Heart right ventricle (tissue), 16 donors: ENCODE measurements around the gene FGD1. TPM values are rescaled to one million over a fixed set of nuclear protein-coding genes. Genes with fewer than 3 reads are reported as not detected.

Experiments used
- ATAC-seq, 8 donors: fragments of 200-7000 bp; cut with Tn5 transposase; one replicate each; pipeline ENCODE4 v1.9.1; 2020; ENCODE audit warnings: mild to moderate bottlenecking in 8 of 8, moderate library complexity in 8 of 8, moderate number of reproducible peaks in 1 of 8
- DNase-seq, 2 donors: peaks; one replicate each; pipeline ENCODE4 v3.0.0-alpha.2; 2020
- H3K27ac ChIP-seq, 10 donors: fragments of 200-600 bp; sonication (generic) in 2 of 10; one replicate each; pipeline versions ENCODE4 v1.5.0 to v1.8.0; 2020 to 2022; ENCODE audit warnings: mild to moderate bottlenecking in 3 of 10
- H3K27me3 ChIP-seq, 7 donors: fragments of 200-600 bp; one replicate each; pipeline ENCODE4 v1.8.0; 2021 to 2022; ENCODE audit warnings: mild to moderate bottlenecking in 2 of 7
- H3K36me3 ChIP-seq, 9 donors: fragments of 200-600 bp; sonication (generic) in 1 of 9; one replicate each; pipeline versions ENCODE4 v1.5.0 to v1.8.0; 2020 to 2022; ENCODE audit warnings: mild to moderate bottlenecking in 2 of 9
- H3K4me1 ChIP-seq, 9 donors: fragments of 200-600 bp; sonication (generic) in 1 of 9; one replicate each; pipeline versions ENCODE4 v1.5.0 to v1.8.0; 2020 to 2022; ENCODE audit warnings: mild to moderate bottlenecking in 4 of 9
- H3K4me3 ChIP-seq, 10 donors: fragments of 200-600 bp; sonication (generic) in 2 of 10; one replicate each; pipeline versions ENCODE4 v1.5.0 to v1.8.0; 2020 to 2022; ENCODE audit warnings: mild to moderate bottlenecking in 7 of 10, moderate library complexity in 2 of 10
- H3K9me3 ChIP-seq, 11 donors: fragments of 200-600 bp in 10 of 11; sonication (generic) in 2 of 11; one replicate each; pipeline versions ENCODE4 v1.5.0 to v1.8.0; 2013 to 2022; ENCODE audit warnings: mild to moderate bottlenecking in 2 of 11, control low read depth in 1 of 11, moderate library complexity in 1 of 11
- CTCF ChIP-seq, 9 donors: fragments of 200-600 bp; sonication (generic) in 2 of 9; IDR thresholded peaks; one replicate each; pipeline versions ENCODE4 v1.5.0 to v1.8.0; 2021 to 2022; ENCODE audit warnings: antibody characterized with exemption in 9 of 9, mild to moderate bottlenecking in 5 of 9, moderate library complexity in 1 of 9
- WGBS, 2 donors: extraction: QIAGEN DNeasy Blood & Tissue Kit; methylation state at CpG; one replicate each; pipeline ENCODE4 v1.1.7; 2013; ENCODE audit warnings: inconsistent platforms in 1 of 2; 5-methylcytosine and 5-hydroxymethylcytosine counted together
- intact Hi-C, 10 donors: fragments of 100-400 bp; cut with DNase I; formaldehyde crosslinking; loops; one replicate each; pipeline versions ENCODE4 v1.11.1 to v1.14.2; 2022
- polyA plus RNA-seq, 2 donors: library from polyadenylated mRNA; stranded (reverse); fragments of 200-250 nt; gene quantifications; one replicate each; pipeline ENCODE4 v1.2.3, GENCODE V29; 2013
- total RNA-seq, 10 donors: library from RNA; stranded (reverse); fragmentation: NEBNext Ultra II Directional in 3 of 10; extraction: Animal tissue kit (Norgen Biotek cat#: 25700) in 3 of 10; gene quantifications; one replicate each; pipeline versions ENCODE4 v1.2.1 to v1.2.4, GENCODE V29; 2021 to 2023
- donor health status: Arrhythmogenic right ventricular cardiomyopathy.
- donor health status: ischemic (EF 13 %, LVEDD 7.1; RV severe dilation, severe dysfunction).
- donor health status: healthy with polysubstance abuse.
- donor health status: DM: no; HTN: yes; CAD: no.
- donor health status: DM: no; HTN: no; CAD: no.
- donor health status: ischemic (EF 25% LVEDD 6.9; RV normal size, moderate dysfunction).
- donor health status: ischemic (EF 25% LVEDD 5.7; RV mildly dilated, moderate dysfunction).
- donor health status: healthy.
- donor health status: DM: yes; HTN: yes; CAD: no.
- donor health status: Ischemic cardiomyopathy.
- donor health status: ischemic (EF 35%, LVEDD 5.7; RV mildly dilated, moderate dysfunction).
- donor health status: nonischemic (EF 11% LVEDD 7.7; RV severe dilation, severe dysfunction).
- donor health status: DM: yes; HTN: yes; CAD: no.
- donor health status: PGD.
- donor health status: ischemic (EF 29% LVEDD 5.4; RV normal size, mild dysfunction).
- donor health status: nonischemic (EF 23%, LVEDD 6.1; RV moderate dilation, normal function).

The FGD1 gene
- total and polyA plus RNA-seq, 12 donors, result 2.8 to 6.6 (median 5.1) TPM

- WGBS, 2 donors, result 1% methylated on average over 22 of the region's 22 CpGs
- Histone ChIP-seq H3K4me3 (peak overlapping the region; percentile 47 to 79 (median 70)), H3K4me1 (peaks cover 0 to 25% (median 7%) of the 10 kb centered on the region in 9 donors), H3K9me3 (peaks cover 0 to 6% (median 0%) of the 10 kb centered on the region in 11 donors), H3K27me3 (no peaks in the 10 kb centered on the region), H3K27ac (peak overlapping the region; percentile 55 to 93 (median 90)), H3K36me3 (peaks cover 0 to 19% (median 0%) of the 10 kb centered on the region in 9 donors)
- TF ChIP-seq CTCF (IDR thresholded peaks at IDR 0.05), result no peak
- no peak for DNase-seq
- ATAC-seq, result peak; percentile 18 to 57 (median 46)
- intact Hi-C loops, result loop anchor here in 2 of 10 donors (5.0 to 10.0 kb wide), 3 partner anchors 48 to 488 kb away; partner anchors contain the start of gene PHF8 (in 1 of the 2)
Measured at GRCh38 chrX:54530357-54530900, 34.4 kb upstream of the FGD1 start.

- H3K27ac ChIP-seq, result peak within 1 kb of the TSS; percentile 74 to 93 (median 90)
- peaks cover 0 to 6% (median 0%) of the 10 kb centered on the region in 11 donors for H3K9me3 ChIP-seq
- peaks cover 0 to 19% (median 0%) of the 10 kb centered on the region in 9 donors for H3K36me3 ChIP-seq
- TF ChIP-seq CTCF (IDR thresholded peaks at IDR 0.05), result no peak
- peaks cover 0 to 25% (median 7%) of the 10 kb centered on the region in 9 donors for H3K4me1 ChIP-seq
- H3K27me3 ChIP-seq, result no peaks in the 10 kb centered on the region
- WGBS, 2 donors, result 2 to 4% methylated on average over 26 to 43 of the region's 51 CpGs
- ATAC-seq, result peak; percentile 92 to 98 (median 97)
- DNase-seq, result peak; percentile 85 to 88
- intact Hi-C loops, result loop anchor here in 3 of 10 donors (2.0 to 10.0 kb wide), 4 partner anchors 37 to 487 kb away; partner anchors contain the start of gene PHF8 (in 1 of the 3)
- peak within 1 kb of the TSS; percentile 47 to 79 (median 70) for H3K4me3 ChIP-seq
Measured at GRCh38 chrX:54529552-54530356, 33.7 kb upstream of the FGD1 start, which contains the start of gene GNL3L. Gene GNL3L (plus strand): TSS chrX:54530219. CDS start chrX:54532567, 2,348 bp downstream.

- intact Hi-C loops, result loop anchor here in 1 of 10 donors (2.0 kb wide), 1 partner anchor 36 kb away; no protein-coding TSS in a partner anchor
- Histone ChIP-seq H3K4me3 (peak overlapping the region in 9 of 10 donors; percentile 62 to 79 (median 74)), H3K27me3 (no peaks in the 10 kb centered on the region), H3K4me1 (peaks cover 0 to 20% (median 7%) of the 10 kb centered on the region in 9 donors), H3K36me3 (peaks cover 0 to 18% (median 0%) of the 10 kb centered on the region in 9 donors), H3K9me3 (peaks cover 0 to 6% (median 0%) of the 10 kb centered on the region in 11 donors), H3K27ac (peak overlapping the region in 8 of 10 donors; percentile 74 to 93 (median 92))
- TF ChIP-seq CTCF (IDR thresholded peaks at IDR 0.05), result no peak
- 37 to 47% methylated on average over 3 of the region's 3 CpGs for WGBS, 2 donors
- ATAC-seq (no peak), DNase-seq (no peak)
Measured at GRCh38 chrX:54529151-54529550, 33.1 kb upstream of the FGD1 start.

GRCh38 chrX:54509400-54509799 lies 13.4 kb upstream of the FGD1 start:
- peaks cover 0 to 10% (median 0%) of the 10 kb centered on the region in 11 donors for H3K9me3 ChIP-seq
- no peak for ATAC-seq
- H3K36me3 ChIP-seq, result no peaks in the 10 kb centered on the region
- WGBS, 2 donors, result 24% methylated on average over 4 of the region's 4 CpGs
- intact Hi-C loops, result no loop called here
- no peak for TF ChIP-seq CTCF (IDR thresholded peaks at IDR 0.05)
- DNase-seq, result no peak
- H3K27me3 ChIP-seq, result peaks cover 0 to 7% (median 0%) of the 10 kb centered on the region in 7 donors
- H3K4me3 ChIP-seq, result no peak overlapping the region
- peaks cover 0 to 10% (median 0%) of the 10 kb centered on the region in 9 donors for H3K4me1 ChIP-seq
- H3K27ac ChIP-seq, result peak overlapping the region in 1 of 10 donors; percentile 21
